ENCODE measurements around the gene ADGRL1. TPM values are rescaled to one million over a fixed set of nuclear protein-coding genes. Genes with fewer than 3 reads are reported as not detected.
"Not testable (repeated sequence)": the region's sequence is repeated elsewhere in the genome, so short reads cannot be mapped to it uniquely, and the experiment has no call there.

ADGRL1 gene
- total RNA-seq, 1 donor from 2014 or later = 32.2 TPM

GRCh38 chr19:14182476-14182875 lies 23.5 kb downstream of the ADGRL1 start:
- Mint-ChIP-seq H3K36me3 (ENCODE audit: low read depth) (no peaks in the 10 kb centered on the region), H3K9me3 (ENCODE audit: low read depth) (no peaks in the 10 kb centered on the region), H3K4me3 (ENCODE audit: unreplicated experiment) (no peak overlapping the region), H3K4me1 (ENCODE audit: low read depth) (no peaks in the 10 kb centered on the region), H3K27ac (ENCODE audit: unreplicated experiment) (no peak overlapping the region), H3K27me3 (ENCODE audit: low read depth) (no peaks in the 10 kb centered on the region)
- DNase-seq (ENCODE audit: low spot score) = no peak
- no peak for TF ChIP-seq CTCF (IDR thresholded peaks at IDR 0.05)

- Mint-ChIP-seq H3K27ac (ENCODE audit: unreplicated experiment) (no peak overlapping the region), H3K9me3 (ENCODE audit: low read depth) (no peaks in the 10 kb centered on the region), H3K4me1 (ENCODE audit: low read depth) (no peaks in the 10 kb centered on the region), H3K36me3 (ENCODE audit: low read depth) (peaks cover 4% of the 10 kb centered on the region), H3K27me3 (ENCODE audit: low read depth) (no peaks in the 10 kb centered on the region), H3K4me3 (ENCODE audit: unreplicated experiment) (no peak overlapping the region)
- DNase-seq (ENCODE audit: low spot score) = no peak
- TF ChIP-seq CTCF (IDR thresholded peaks at IDR 0.05) = no peak
Observed at GRCh38 chr19:14181906-14182305, 24.1 kb downstream of the ADGRL1 start.

DNA sequence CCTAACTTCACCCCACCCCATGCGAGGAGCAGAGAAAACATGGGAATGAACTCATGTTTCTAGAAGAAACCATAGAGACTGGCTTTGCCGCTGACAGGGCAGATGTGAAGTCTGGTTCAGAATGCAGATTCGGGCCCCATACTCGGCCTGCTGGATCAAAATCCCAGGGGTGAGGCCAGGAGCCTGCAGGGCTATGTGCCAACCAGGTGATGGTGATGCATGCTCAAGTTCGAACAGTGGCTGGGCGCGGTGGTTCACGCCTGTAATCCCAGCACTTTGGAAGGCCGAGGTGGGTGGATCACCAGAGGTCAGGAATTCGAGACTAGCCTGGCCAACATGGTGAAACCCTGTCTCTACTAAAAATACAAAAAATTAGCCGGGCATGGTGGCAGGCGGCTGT lies 24.8 kb downstream of the ADGRL1 start:
- not testable (repeated sequence) for H3K27ac Mint-ChIP-seq (ENCODE audit: unreplicated experiment); H3K27me3 Mint-ChIP-seq (ENCODE audit: low read depth); H3K4me3 Mint-ChIP-seq (ENCODE audit: unreplicated experiment); DNase-seq (ENCODE audit: low spot score); H3K9me3 Mint-ChIP-seq (ENCODE audit: low read depth); H3K36me3 Mint-ChIP-seq (ENCODE audit: low read depth); H3K4me1 Mint-ChIP-seq (ENCODE audit: low read depth)

DNA sequence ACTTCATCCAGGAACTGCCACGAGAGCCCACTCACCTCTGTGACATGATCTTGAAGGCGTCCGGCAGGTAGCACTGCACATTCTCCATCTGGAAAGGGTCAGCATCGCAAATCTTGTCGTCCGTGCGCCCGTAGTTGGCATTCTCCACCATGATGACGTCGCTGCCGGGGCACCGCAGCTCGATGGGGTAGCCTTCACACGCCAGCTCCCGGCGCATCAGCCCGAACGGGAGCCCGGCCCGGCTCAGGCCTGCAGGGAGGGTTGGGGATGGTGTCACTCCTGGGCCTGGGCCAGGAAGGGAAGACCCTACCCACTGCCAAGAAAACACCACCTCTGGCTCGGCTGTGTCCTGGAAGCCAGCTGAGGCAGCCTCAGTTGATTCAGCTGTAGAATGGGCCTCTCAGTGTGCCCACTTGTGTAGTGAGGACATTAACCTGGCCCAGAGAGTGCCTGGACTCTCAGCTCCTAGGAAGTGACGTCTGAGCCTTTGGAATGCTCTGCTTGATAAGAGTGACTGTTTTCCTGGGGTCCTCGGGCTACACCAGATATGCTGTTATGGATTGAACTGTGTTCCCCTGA lies 28.4 kb downstream of the ADGRL1 start:
- Mint-ChIP-seq H3K27me3 (ENCODE audit: low read depth) (no peaks in the 10 kb centered on the region), H3K9me3 (ENCODE audit: low read depth) (no peaks in the 10 kb centered on the region), H3K36me3 (ENCODE audit: low read depth) (peaks cover 13% of the 10 kb centered on the region), H3K4me1 (ENCODE audit: low read depth) (no peaks in the 10 kb centered on the region), H3K4me3 (ENCODE audit: unreplicated experiment) (no peak overlapping the region), H3K27ac (ENCODE audit: unreplicated experiment) (no peak overlapping the region)
- no peak for DNase-seq (ENCODE audit: low spot score)
- no peak for TF ChIP-seq CTCF (IDR thresholded peaks at IDR 0.05)

DNA sequence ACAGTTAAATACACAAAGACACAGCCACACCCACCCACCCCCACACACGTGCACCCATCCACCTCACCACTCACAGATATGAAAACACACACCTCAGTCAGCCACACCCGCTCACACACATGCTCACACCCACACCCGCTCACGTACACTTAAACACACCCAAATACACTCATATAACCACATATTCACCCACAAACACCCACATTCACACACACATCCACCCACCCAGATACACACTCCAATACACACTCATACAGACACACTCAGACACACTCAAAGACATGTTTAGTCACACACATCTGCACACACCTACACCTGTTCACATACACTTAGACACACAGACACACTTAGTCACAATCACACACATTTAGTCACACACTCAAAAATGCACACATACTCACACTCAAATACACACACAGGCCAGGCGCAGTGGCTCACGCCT lies 30.6 kb downstream of the ADGRL1 start:
- no peak overlapping the region for H3K4me3 Mint-ChIP-seq (ENCODE audit: unreplicated experiment)
- peaks cover 21% of the 10 kb centered on the region for H3K36me3 Mint-ChIP-seq (ENCODE audit: low read depth)
- TF ChIP-seq CTCF (IDR thresholded peaks at IDR 0.05) = no peak
- DNase-seq (ENCODE audit: low spot score) = no peak
- H3K27me3 Mint-ChIP-seq (ENCODE audit: low read depth) = no peaks in the 10 kb centered on the region
- H3K9me3 Mint-ChIP-seq (ENCODE audit: low read depth) = no peaks in the 10 kb centered on the region
- no peaks in the 10 kb centered on the region for H3K4me1 Mint-ChIP-seq (ENCODE audit: low read depth)
- H3K27ac Mint-ChIP-seq (ENCODE audit: unreplicated experiment) = no peak overlapping the region

- TF ChIP-seq CTCF (IDR thresholded peaks at IDR 0.05) = no peak
Observed at GRCh38 chr19:14174883-14175282, 31.1 kb downstream of the ADGRL1 start.

More at GRCh38 chr19:14174883-14175282, 31.1 kb downstream of the ADGRL1 start:
- H3K36me3 Mint-ChIP-seq (ENCODE audit: low read depth) = peaks cover 25% of the 10 kb centered on the region
- no peak overlapping the region for H3K4me3 Mint-ChIP-seq (ENCODE audit: unreplicated experiment)
- H3K27ac Mint-ChIP-seq (ENCODE audit: unreplicated experiment) = no peak overlapping the region
- DNase-seq (ENCODE audit: low spot score) = no peak
- H3K27me3 Mint-ChIP-seq (ENCODE audit: low read depth) = no peaks in the 10 kb centered on the region
- H3K9me3 Mint-ChIP-seq (ENCODE audit: low read depth) = no peaks in the 10 kb centered on the region
- H3K4me1 Mint-ChIP-seq (ENCODE audit: low read depth) = no peaks in the 10 kb centered on the region

Measured in chondrocyte (in vitro differentiated cells).